GM08714 (cell line): ENCODE measurements around the gene TM4SF4.

Source experiments
- H3K4me3 ChIP-seq: fragments of 200-500 bp; sonication (Bioruptor generic); 2 replicates; pipeline ENCODE4 v1.5.1; 2014; ENCODE audit warnings: mild to moderate bottlenecking, low read length, inconsistent platforms
- ZNF274 ChIP-seq: IDR thresholded peaks from 2 replicates; pipeline ENCODE4 v1.6.1; 2012; ENCODE audit warnings: mild to moderate bottlenecking, low read depth, low read length

The TM4SF4 gene

DNA sequence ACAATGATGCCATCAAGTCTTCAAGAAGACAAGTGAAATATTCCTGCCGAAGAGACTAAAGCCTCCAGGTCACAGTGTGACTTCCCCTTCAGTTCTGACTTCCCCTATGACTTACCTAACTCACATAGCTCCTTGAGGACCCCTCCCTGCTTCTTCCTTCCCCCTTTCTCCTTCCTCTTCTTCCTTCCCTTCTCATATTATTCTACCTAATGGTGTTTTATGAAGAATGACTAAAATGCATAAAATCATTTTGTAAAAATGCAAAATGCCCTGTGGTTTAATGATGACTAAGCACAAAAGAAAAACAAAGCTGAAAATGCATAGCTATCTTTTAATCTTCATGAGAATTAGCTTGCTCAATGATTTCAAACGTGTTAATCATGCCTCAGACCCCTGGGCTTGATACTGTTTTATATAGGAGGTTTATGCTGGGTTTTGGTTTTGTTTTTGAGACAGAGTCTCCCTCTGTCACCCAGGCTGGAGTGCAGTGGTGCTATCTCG lies 26.1 kb upstream of the TM4SF4 start:
- TF ChIP-seq ZNF274: no peak
- H3K4me3 ChIP-seq: no peak overlapping the region

- no peak overlapping the region for H3K4me3 ChIP-seq
- TF ChIP-seq ZNF274: no peak
These were observed 25.3 kb upstream of the TM4SF4 start for GRCh38 chr3:149449182-149449581.

DNA sequence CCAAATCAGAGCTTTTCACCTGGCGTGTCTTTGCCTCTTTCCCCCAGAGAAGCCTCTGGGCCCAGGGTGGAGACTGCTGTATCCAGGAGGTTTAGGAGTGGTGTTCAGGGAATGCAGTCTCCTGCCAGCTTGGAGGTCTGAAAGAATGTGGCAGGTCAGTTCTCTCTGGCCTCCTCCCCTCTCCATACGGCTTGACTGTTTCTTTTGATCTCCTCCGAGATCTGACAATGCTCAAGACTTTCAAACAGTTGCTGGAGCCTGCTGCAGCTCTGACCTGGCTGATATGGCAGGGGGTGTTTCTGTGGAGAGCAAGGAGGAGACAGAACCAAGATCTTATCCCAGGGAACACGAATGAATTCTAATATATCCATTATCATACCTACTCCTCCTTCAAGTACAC lies 24.7 kb upstream of the TM4SF4 start:
- TF ChIP-seq ZNF274: no peak

GRCh38 chr3:149450281-149450680 lies 24.2 kb upstream of the TM4SF4 start:
- no peak for TF ChIP-seq ZNF274

More for the DNA sequence above, 24.7 kb upstream of the TM4SF4 start:
- no peak overlapping the region for H3K4me3 ChIP-seq

DNA sequence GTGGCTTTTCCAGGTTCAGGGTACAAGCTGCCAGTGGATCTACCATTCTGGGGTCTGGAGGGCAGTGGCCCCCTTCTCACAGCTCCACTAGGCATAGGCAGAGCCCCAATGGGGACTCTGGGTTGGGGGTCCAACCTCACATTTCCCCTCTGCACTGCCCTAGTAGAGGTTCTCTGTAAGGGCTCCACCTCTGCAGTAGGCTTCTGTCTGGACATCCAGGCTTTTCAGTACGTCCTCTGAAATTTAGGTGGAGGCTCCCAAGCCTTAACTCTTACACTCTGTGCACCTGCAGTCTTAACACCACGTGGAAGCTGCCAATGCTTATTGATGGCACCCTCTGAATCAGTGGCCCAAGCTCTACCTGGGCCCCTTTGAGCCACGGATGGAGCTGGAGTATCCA lies 22.5 kb upstream of the TM4SF4 start:
- no peak for TF ChIP-seq ZNF274
- H3K4me3 ChIP-seq: no peak overlapping the region

More at GRCh38 chr3:149450281-149450680, 24.2 kb upstream of the TM4SF4 start:
- H3K4me3 ChIP-seq: no peak overlapping the region

- TF ChIP-seq ZNF274: no peak
- no peak overlapping the region for H3K4me3 ChIP-seq
These were observed 21.2 kb upstream of the TM4SF4 start for GRCh38 chr3:149453140-149453805.

GRCh38 chr3:149454746-149455145 lies 19.8 kb upstream of the TM4SF4 start:
- no peak for TF ChIP-seq ZNF274
- no peak overlapping the region for H3K4me3 ChIP-seq

- H3K4me3 ChIP-seq: no peak overlapping the region
- TF ChIP-seq ZNF274: no peak
These were observed 19.1 kb upstream of the TM4SF4 start for GRCh38 chr3:149455366-149455765.

DNA sequence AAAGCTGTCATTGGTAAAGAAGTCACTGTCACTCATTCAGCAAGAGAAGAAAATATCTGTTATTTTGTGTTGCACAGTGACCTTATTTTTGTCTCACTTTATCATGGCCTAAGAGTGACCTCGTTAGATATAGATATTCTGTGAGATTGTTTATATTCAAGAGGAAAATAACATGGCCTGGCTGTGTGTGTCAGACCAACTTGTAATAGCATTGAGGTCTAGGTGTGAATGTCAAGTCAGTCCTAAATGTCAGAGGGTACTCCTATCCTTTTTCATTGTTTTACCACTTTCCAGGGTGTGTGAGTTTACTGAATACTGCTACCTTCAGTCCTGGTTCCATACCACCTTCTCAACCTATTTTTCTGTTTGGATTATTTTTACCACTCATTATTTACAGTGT lies 18.5 kb upstream of the TM4SF4 start:
- no peak overlapping the region for H3K4me3 ChIP-seq
- TF ChIP-seq ZNF274: no peak

- TF ChIP-seq ZNF274: no peak
- H3K4me3 ChIP-seq: no peak overlapping the region
These were observed 14.9 kb upstream of the TM4SF4 start for GRCh38 chr3:149459491-149460059.

GRCh38 chr3:149460117-149460516 lies 14.4 kb upstream of the TM4SF4 start:
- no peak for TF ChIP-seq ZNF274
- no peak overlapping the region for H3K4me3 ChIP-seq

GRCh38 chr3:149462051-149462450 lies 12.4 kb upstream of the TM4SF4 start:
- H3K4me3 ChIP-seq: no peak overlapping the region
- no peak for TF ChIP-seq ZNF274

DNA sequence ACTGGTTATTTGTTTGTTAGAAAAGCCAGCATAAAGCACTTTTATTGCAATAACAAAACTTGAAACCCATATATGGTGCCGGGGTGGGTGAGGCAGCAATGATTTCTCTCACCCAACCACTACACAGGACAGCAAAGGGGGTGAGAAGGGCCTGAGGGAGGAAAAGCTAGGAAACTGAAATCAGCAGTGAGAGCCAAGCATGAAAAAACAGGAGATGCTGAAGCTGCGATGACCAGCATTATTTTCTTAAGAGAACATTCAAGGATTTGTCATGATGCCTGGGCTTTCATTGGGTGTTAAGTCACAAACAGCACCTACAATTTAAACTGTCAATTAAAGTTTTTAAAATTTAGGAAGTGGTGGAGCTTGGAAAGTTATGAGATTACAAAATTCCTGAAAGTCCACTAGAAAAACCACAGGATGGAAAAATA lies 11.9 kb upstream of the TM4SF4 start:
- H3K4me3 ChIP-seq: no peak overlapping the region
- TF ChIP-seq ZNF274: no peak

- no peak for TF ChIP-seq ZNF274
These were observed 10.6 kb upstream of the TM4SF4 start for GRCh38 chr3:149463921-149464320.

GRCh38 chr3:149464542-149465328 lies 9.8 kb upstream of the TM4SF4 start:
- no peak for TF ChIP-seq ZNF274
- H3K4me3 ChIP-seq: no peak overlapping the region

More at GRCh38 chr3:149463921-149464320, 10.6 kb upstream of the TM4SF4 start:
- H3K4me3 ChIP-seq: no peak overlapping the region
